HG02981 (cell line): ENCODE measurements around the gene MRPL43.

Source experiments
- ATAC-seq: cut with Tn5 transposase; IDR thresholded peaks from one replicate; pipeline ENCODE4 v1.9.1; 2021; ENCODE audit warnings: mild to moderate bottlenecking, moderate library complexity; ENCODE audit not compliant: unreplicated experiment

Gene MRPL43

GRCh38 chr10:101020427-101021075 lies 33.3 kb upstream of the MRPL43 start:
- ATAC-seq = no peak

DNA sequence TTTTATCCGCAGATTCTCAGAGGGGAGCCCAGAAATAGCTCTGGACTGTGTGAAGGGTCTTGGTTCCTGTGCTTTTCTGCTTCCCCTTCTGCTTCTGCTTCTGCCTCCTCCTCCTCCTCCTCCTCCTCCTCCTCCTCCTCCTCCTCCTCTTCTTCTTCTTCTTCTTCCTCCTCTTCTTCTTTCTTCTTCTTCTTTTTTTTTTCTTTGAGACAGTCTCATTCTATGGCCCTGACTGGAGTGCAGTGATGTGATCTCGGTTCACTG lies 32.1 kb upstream of the MRPL43 start:
- ATAC-seq = no peak

DNA sequence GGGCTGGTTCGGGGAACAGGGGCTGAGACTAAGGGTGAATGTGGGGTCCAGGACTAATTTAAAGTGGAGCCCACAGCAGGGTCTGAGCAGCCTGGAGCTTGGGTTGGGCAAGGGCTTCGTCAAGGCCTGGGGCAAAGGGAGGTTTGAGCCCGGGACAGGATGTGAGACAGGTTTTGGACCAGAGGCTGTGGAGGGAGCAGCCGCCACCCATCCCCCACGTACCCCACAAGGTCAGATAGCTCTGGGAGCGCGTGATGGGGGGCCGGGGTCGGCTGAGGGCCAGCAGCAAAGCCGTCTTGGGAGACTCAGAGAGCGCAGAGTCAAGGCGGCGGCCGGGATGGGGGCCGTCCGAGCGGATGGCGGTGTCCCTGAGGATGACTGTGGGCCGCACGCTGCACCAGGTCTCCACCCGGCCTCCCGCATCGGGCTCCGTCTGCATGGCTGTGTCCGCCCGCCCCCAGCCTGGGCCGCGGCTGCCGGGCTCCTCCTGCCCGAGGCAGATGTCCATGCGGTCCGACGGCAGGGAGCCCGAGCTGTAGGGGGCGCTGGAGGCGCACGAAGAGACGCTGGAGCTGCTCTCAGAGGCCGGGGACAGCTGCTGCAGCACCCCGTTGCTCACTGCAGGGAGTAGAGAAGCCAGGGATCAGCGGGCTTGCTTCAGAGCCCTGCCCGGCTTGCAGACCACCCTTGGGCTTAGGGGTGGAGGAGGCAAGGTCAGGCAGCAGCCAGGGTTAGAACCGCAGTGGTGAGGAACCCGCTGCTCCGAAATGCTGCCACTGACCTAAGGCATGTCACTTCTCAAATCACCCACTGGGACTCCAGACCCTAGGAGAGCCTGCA lies 31.5 kb upstream of the MRPL43 start:
- no peak for ATAC-seq

DNA sequence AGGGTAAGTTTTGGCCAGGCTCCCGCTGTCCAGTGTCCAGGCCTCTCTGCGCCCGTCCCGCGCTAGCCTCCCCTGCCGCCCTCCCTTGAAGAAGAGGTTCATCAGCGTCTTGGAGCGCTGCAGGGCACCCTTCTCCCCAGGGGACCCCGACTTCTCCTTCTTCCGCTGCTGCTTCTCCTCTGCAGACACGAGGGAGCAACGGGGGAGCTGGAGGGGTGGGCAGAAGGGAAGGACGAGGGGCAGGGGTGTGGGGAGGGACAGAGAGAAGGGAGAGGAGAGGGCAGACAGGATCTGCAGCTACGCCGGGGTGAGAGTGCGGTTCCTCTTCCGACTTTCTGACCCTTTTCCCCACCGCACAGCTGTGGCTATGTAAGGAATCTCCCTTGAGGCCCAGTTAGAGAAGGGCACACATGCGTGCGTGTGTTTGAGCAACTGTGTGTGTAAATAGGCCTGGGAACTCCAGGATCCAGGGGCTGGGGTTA lies 30.9 kb upstream of the MRPL43 start:
- ATAC-seq = no peak

- no peak for ATAC-seq
Measured at GRCh38 chr10:101016814-101017213, 29.5 kb upstream of the MRPL43 start.

DNA sequence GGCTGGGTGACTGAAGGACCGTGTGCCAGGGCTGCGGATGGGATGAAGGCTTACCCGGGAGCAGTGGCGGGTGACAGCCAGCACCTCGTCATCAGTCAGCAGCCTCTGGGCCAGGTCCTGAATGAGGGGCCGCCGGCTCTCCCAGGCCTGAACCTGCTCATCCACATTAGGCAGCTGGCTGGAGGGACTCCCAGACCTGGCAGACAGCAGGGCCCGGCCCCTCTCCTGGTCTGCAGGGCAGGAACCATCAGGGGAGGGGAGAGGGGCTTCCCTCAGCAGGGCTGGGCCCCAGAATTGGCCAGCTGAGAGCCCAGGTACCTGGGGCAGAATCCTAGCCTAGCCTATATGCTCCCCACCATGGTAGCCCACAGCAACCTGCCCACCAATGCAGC lies 28.3 kb upstream of the MRPL43 start:
- ATAC-seq = no peak

GRCh38 chr10:101014966-101015581 lies 27.8 kb upstream of the MRPL43 start:
- ATAC-seq = no peak

- no peak for ATAC-seq
Measured at GRCh38 chr10:101014230-101014884, 27.1 kb upstream of the MRPL43 start.

GRCh38 chr10:101013365-101013825 lies 26.1 kb upstream of the MRPL43 start:
- ATAC-seq = no peak

DNA sequence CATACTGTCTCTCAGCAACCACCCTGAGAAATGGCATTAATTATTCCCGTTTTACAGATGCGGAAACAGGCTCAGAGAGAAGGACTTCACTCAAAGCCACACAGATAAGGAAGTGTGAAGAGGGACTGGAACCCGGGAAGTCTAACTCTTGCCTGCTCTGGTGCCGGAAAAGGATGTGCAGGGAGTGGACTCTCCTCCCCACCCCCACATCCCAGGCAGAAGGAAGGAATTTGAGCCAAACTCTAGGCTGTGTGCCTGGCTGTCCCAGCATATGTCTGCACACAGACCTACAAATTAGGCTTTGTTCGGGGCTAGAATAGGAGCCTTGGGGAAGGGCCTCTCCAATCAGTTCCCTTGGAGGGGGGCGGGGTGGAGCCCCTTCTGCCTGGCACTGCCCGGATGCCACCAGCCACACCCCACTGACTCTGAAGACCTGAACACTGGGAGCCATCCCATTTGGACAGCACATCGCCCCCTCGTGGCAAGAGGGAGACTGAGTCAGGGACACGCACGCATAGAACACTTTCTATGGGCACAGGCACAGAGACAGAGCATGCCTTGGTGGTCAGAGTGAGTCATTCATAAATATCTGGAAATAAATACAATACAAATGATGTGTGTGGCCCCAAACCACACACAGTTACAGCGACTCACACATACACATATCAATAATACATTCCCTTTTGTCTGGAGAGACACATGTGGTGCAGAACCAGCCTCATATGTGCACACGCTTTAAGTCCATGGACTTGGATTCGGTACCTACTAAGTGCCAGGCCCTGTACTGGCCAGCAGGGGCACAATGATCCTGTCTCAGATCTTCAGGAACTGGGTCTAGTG lies 25.4 kb upstream of the MRPL43 start:
- peak; percentile 77 for ATAC-seq

- no peak for ATAC-seq
Measured at GRCh38 chr10:101011517-101012423, 24.5 kb upstream of the MRPL43 start.

DNA sequence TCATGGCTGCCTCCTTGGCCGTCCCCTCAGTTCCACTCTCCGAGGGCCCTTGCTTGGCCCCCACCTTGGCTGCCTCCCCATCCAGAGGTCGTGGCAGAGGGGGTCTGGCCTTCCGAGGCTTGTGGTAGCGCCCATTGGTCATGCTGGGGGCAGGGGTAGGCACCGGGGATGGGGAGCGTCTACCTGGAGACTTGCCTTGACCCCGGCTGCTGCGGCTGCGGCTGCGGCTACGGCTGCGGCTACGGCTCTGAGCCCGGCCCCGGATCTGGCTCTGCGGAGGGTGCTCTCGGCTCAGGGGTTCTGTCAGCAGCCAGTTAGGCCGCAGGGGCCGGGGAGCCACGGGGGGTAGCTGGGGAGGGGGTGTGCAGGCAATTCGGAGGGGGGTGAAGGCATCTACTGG lies 23.0 kb upstream of the MRPL43 start:
- ATAC-seq = no peak

DNA sequence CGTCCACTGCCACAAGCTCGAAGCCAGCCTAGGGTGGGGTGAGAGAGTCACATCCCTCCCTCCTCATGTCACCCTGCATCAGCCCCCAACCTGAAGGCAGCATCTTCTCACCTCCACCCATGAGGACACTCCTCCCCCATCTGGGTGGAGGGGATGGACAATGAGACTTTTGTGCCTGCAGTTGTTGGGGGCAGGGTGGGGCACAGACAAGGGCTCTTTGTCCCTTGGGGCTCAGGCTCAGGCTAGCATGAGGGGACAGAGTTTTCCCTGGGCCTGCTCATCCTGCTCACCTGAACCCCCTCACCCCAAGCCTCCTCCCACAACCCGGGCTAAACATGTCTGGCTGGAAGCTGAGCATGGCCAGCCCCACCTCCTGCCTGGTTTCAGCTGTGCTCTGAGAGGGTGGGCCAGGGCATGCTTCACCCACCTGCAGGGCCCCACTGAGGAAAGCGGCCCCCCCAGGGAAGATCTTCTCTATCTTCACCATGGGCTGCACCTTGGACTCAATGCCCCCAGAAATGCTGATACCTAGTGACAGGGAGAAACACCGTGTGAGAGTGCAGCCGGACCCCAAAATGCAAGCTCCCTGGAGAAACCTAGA lies 21.6 kb upstream of the MRPL43 start:
- no peak for ATAC-seq

DNA sequence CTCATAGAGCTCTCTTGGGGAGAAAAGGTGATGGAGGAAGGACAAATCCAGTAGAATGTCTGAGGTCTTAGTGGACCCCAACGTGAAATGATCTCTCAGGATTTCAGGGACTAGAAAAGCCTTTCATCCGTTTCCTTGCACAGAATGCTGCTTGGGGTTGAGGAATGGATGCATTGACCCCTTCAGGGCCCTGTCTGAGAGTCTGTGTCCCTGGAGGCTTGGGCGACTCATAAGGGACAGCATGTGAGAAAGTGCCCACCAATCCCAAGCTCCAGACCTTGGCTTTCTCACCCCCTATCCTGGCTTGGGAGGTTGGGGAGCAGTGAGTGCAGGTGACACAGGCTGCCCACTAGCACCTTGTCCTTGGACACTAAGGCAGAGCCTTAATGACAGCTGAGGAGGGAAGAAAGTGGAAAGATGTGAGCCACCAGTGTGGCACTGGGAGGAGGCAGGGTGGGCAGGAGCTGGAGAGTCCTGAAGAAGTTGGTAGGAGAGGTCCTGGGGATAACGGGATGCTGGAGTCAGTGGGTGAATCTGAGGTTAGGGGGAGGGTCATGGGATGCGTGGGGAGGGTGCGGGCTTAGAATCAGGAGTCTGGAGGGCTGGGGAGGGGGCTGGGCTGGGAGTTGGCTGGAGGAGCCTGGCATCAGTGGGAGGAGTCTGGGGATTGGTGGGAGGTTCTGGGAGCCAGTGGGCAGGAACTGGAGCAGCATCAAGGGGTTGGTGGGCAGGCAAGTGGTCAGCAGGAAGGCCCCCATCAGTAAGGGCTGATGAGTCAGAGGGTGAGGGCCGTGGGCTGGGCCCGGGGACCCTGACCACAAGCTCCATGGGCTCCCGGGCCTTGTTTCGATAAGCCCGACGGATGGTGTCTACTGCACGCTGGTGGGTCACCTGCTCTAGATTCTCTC lies 20.9 kb upstream of the MRPL43 start:
- no peak for ATAC-seq

DNA sequence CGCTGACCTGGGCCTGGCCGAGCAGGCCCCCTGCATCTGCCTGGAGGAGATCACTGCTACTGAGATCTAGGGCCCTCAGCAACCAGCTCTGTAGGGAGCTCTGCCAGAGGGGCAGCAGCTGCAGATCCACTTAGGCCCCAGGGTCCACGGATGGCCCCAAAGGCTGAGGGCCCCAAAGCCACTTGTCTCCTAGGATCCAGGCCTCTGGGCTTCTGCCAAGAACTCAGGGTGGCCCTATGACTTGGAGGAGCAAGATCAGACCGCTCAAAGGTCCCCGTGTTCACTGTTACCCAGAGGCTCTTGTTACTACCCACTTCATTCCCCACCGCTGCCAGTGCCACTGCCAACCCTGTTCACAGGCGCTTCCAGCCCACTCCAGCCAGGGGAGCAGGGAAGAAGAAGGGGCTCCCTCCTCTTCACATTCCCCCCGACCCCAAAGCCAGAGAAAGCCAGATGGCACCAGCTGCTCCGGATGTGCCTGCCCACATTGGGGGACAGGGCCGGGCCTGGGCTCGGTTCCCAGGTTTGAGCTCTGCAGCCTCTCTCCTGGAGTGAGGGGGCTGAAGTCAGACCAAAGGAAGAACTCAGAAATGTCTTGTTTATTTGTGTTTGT lies 19.9 kb upstream of the MRPL43 start:
- no peak for ATAC-seq

DNA sequence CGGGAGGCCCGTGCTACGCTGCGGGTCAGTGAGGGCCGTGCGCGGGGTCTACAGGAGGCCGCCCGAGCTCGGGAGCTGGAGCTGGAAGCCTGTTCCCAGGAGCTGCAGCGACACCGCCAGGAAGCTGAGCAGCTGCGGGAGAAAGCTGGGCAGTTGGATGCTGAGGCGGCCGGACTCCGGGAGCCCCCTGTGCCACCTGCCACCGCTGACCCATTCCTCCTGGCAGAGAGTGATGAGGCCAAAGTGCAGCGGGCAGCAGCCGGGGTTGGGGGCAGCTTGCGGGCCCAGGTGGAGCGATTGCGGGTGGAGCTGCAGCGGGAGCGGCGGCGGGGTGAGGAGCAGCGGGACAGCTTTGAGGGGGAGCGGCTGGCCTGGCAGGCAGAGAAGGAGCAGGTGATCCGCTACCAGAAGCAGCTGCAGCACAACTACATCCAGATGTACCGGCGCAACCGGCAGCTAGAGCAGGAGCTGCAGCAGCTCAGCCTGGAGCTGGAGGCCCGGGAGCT lies 19.3 kb upstream of the MRPL43 start:
- ATAC-seq = no peak

DNA sequence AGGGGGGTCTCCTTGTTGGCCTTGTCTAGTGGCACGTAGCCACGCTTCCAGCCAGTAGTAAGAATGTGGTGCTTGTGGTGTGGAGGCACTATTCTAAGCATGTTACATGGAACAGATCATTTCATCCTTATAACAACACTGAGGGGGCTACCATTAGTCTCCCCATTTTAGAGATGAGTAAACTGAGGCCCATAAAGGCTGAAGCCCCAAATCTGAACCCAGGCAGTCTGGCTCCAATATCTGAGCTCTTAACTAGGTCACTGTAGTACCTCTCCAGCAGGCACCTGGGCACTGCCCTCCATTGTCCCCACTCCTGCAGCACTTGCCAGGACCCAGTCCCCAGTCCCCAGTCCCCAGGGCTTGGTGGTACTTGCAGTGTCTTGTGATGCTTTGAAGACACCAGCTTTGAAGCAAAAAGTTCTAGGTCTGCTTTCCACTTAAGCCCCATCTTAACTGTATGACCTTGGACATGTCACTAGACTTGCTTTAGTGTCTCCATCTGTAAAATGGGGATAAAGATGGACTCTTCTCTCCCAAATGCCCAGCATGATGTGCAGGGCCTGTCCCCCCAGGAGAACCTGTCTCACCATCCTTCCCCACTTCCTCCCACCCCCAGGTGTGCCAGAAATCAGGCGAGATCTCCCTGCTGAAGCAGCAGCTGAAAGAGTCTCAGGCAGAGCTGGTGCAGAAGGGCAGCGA lies 18.7 kb upstream of the MRPL43 start:
- ATAC-seq = no peak
